Measurements from ENCODE around the gene KCNK18.

KCNK18 gene

GRCh38 chr10:117254338-117254737, 57.0 kb downstream of the KCNK18 start:
- no peak for DNase-seq (ENCODE audit: low read depth)

- no peak for DNase-seq (ENCODE audit: low read depth)
Measured at GRCh38 chr10:117254774-117255735, 57.8 kb downstream of the KCNK18 start.

GRCh38 chr10:117255835-117256460, 58.7 kb downstream of the KCNK18 start:
- no peak for DNase-seq (ENCODE audit: low read depth)

GRCh38 chr10:117256910-117257309, 59.6 kb downstream of the KCNK18 start:
- DNase-seq (ENCODE audit: low read depth): no peak

GRCh38 chr10:117257721-117258120, 60.4 kb downstream of the KCNK18 start:
- DNase-seq (ENCODE audit: low read depth): no peak

GRCh38 chr10:117259279-117259678, 62.0 kb downstream of the KCNK18 start:
- no peak for DNase-seq (ENCODE audit: low read depth)
